HCT116 (cell line): ENCODE measurements around the gene TBC1D17. TPM values are rescaled to one million over a fixed set of nuclear protein-coding genes. Genes with fewer than 3 reads are reported as not detected.

ENCODE experiments used
- ATAC-seq: fragments of 200-7000 bp; cut with Tn5 transposase; 2 replicates; pipeline ENCODE4 v1.9.1; 2020; ENCODE audit warnings: mild to moderate bottlenecking, moderate library complexity
- BruUV-seq: library from RNA; stranded (reverse); fragments of 400-500 nt; replicated peaks from 2 replicates; lab custom pipeline; 2021; lab: Mats Ljungman, UMichigan
- CTCF ChIA-PET: fragments of 300-600 bp; sonication (Branson Sonifier 250); formaldehyde crosslinking; loops from one replicate; lab custom pipeline; 2021; ENCODE audit warnings: antibody characterized with exemption; lab: Charles Lee
- POLR2A ChIA-PET: fragments of 300-600, 350-600 bp; sonication (Branson Sonifier 250); formaldehyde crosslinking; loops from one replicate; lab custom pipeline; 2021; ENCODE audit warnings: antibody characterized with exemption; lab: Charles Lee
- RAD21 ChIA-PET, 2 experiments: fragments of 300-600 bp; sonication (Branson Sonifier 250); formaldehyde crosslinking; loops; one replicate each; lab custom pipeline; 2023; ENCODE audit warnings: low total read pairs in 2 of 2; ENCODE audit not compliant: uncharacterized antibody in 2 of 2, unreplicated experiment in 2 of 2, low non-redundant PET in 1 of 2; lab: Charles Lee
- DNase-seq: peaks from one replicate; pipeline ENCODE4 v3.0.0-alpha.2; 2010; ENCODE audit warnings: low read depth, low spot score
- H2AFZ ChIP-seq: fragments of 200-600 bp; shearing (Covaris generic), sonication (generic); 2 replicates; pipeline ENCODE4 v1.6.1; 2017; ENCODE audit warnings: low read depth, mixed run types, mixed read lengths, antibody characterized with exemption, low read length; ENCODE audit not compliant: poor library complexity, severe bottlenecking
- H3K27ac ChIP-seq: 2 replicates; pipeline ENCODE4 v1.5.1; 2012; ENCODE audit warnings: low read depth, low read length
- H3K27me3 ChIP-seq: fragments of 200-600 bp; sonication (generic); 2 replicates; pipeline ENCODE4 v1.6.1; 2016; ENCODE audit warnings: mixed run types, low read length, mixed read lengths; ENCODE audit not compliant: insufficient read depth
- H3K36me3 ChIP-seq, 2 experiments: fragments of 200-500 bp in 1 of 2; fragments of 200-600 bp in 1 of 2; sonication (Bioruptor generic) in 1 of 2; sonication (generic) in 1 of 2; 2 replicates each; pipeline versions ENCODE4 v1.5.1 to v1.6.1; 2014 to 2016; ENCODE audit warnings: low read length in 2 of 2, inconsistent platforms in 1 of 2, mixed read lengths in 1 of 2, mixed run types in 1 of 2; ENCODE audit not compliant: insufficient read depth in 2 of 2, control insufficient read depth in 1 of 2
- H3K4me1 ChIP-seq, 2 experiments: fragments of 200-600 bp in 1 of 2; sonication (generic) in 1 of 2; 2 replicates each; pipeline versions ENCODE4 v1.5.1 to v1.6.1; 2012 to 2017; ENCODE audit warnings: low read length in 2 of 2, inconsistent platforms in 1 of 2, mild to moderate bottlenecking in 1 of 2, mixed read lengths in 1 of 2, mixed run types in 1 of 2, moderate library complexity in 1 of 2; ENCODE audit not compliant: insufficient read depth in 2 of 2, control insufficient read depth in 1 of 2
- H3K4me2 ChIP-seq: fragments of 200-600 bp; sonication (generic); 2 replicates; pipeline ENCODE4 v1.6.1; 2017; ENCODE audit warnings: mixed run types, low read length, mixed read lengths
- H3K4me3 ChIP-seq, 2 experiments: fragments of 200-600 bp in 1 of 2; sonication (generic) in 1 of 2; replicated peaks in 1 of 2; 2 replicates each; pipeline ENCODE4 v1.5.1; 2011 to 2016; ENCODE audit warnings: low read length in 2 of 2, control low read depth in 1 of 2, low read depth in 1 of 2, mild to moderate bottlenecking in 1 of 2, mixed read lengths in 1 of 2, mixed run types in 1 of 2
- H3K79me2 ChIP-seq: fragments of 200-600 bp; sonication (generic); 2 replicates; pipeline ENCODE4 v1.6.1; 2017; ENCODE audit warnings: mild to moderate bottlenecking, mixed run types, low read length, moderate library complexity, mixed read lengths; ENCODE audit not compliant: insufficient read depth
- H3K9ac ChIP-seq: fragments of 200-600 bp; sonication (generic); 2 replicates; pipeline ENCODE4 v1.6.1; 2016; ENCODE audit warnings: low read length, mixed read lengths
- H3K9me2 ChIP-seq: fragments of 200-600 bp; sonication (generic), shearing (Covaris generic); 2 replicates; pipeline ENCODE4 v1.6.1; 2017; ENCODE audit warnings: mixed run types, mild to moderate bottlenecking, moderate library complexity; ENCODE audit not compliant: insufficient read depth
- H3K9me3 ChIP-seq, 2 experiments: fragments of 200-500 bp in 1 of 2; fragments of 200-600 bp in 1 of 2; sonication (Bioruptor generic) in 1 of 2; sonication (generic) in 1 of 2; 2 replicates each; pipeline ENCODE4 v1.6.1; 2014 to 2017; ENCODE audit warnings: low read length in 2 of 2, mixed read lengths in 2 of 2, inconsistent platforms in 1 of 2, low read depth in 1 of 2, mild to moderate bottlenecking in 1 of 2, mixed run types in 1 of 2, moderate library complexity in 1 of 2; ENCODE audit not compliant: control insufficient read depth in 1 of 2, insufficient read depth in 1 of 2
- H4K20me1 ChIP-seq: fragments of 200-600 bp; sonication (generic), shearing (Covaris generic); 2 replicates; pipeline ENCODE4 v1.6.1; 2017; ENCODE audit warnings: mixed run types, mild to moderate bottlenecking, moderate library complexity; ENCODE audit not compliant: insufficient read depth
- CEBPB ChIP-seq: IDR thresholded peaks from 2 replicates; pipeline ENCODE4 v1.6.1; 2012; ENCODE audit warnings: low read depth
- EGR1 ChIP-seq: IDR thresholded peaks from 2 replicates; pipeline ENCODE4 v1.6.1; 2012; ENCODE audit warnings: low read depth
- ELF1 ChIP-seq: IDR thresholded peaks from 2 replicates; pipeline ENCODE4 v1.6.1; 2012; ENCODE audit warnings: low read depth, borderline replicate concordance
- EZH2phosphoT487 ChIP-seq: fragments of 200-600 bp; IDR thresholded peaks from 2 replicates; pipeline ENCODE4 v1.6.1; 2018; ENCODE audit warnings: antibody characterized with exemption, borderline replicate concordance
- JUND ChIP-seq: IDR thresholded peaks from 2 replicates; pipeline ENCODE4 v1.6.1; 2012
- SRF ChIP-seq: IDR thresholded peaks from 2 replicates; pipeline ENCODE4 v1.6.1; 2012; ENCODE audit warnings: low read depth
- TCF7L2 ChIP-seq: IDR thresholded peaks from 2 replicates; pipeline ENCODE4 v1.7.0; 2011; ENCODE audit warnings: borderline replicate concordance, inconsistent platforms; ENCODE audit not compliant: insufficient read depth, insufficient read length; ENCODE audit errors: extremely low read depth
- ZFX ChIP-seq: fragments of 450-650 bp; IDR thresholded peaks from 2 replicates; pipeline ENCODE4 v1.6.1; 2017
- intact Hi-C: fragments of 100-400 bp; cut with micrococcal nuclease; formaldehyde crosslinking; loops from 2 replicates; pipeline ENCODE4 v1.10.0; 2022
- total RNA-seq: library from RNA; stranded (reverse); gene quantifications from one replicate; pipeline ENCODE4 v1.2.1, GENCODE V29; 2021; ENCODE audit not compliant: unreplicated experiment
- TF ChIP-seq, protein P1 (sequence below): IDR thresholded peaks from 2 replicates; pipeline ENCODE4 v1.6.1; 2011; ENCODE audit warnings: mild to moderate bottlenecking, low read length, moderate library complexity; ENCODE audit not compliant: insufficient replicate concordance; ENCODE audit errors: extremely low read depth
- TF ChIP-seq, protein P2 (sequence below), 3 experiments: fragments of 200-600 bp in 1 of 3; sonication (generic) in 1 of 3; IDR thresholded peaks in 2 of 3; conservative IDR thresholded peaks in 1 of 3; 2 replicates each; pipeline ENCODE4 v1.5.1; 2012 to 2017; ENCODE audit warnings: low read depth in 2 of 3, low read length in 2 of 3, antibody characterized with exemption in 1 of 3, borderline replicate concordance in 1 of 3, control low read depth in 1 of 3, mild to moderate bottlenecking in 1 of 3, mixed read lengths in 1 of 3, mixed run types in 1 of 3, moderate library complexity in 1 of 3; ENCODE audit not compliant: insufficient read depth in 1 of 3
- TF ChIP-seq, protein P3 (sequence below): IDR thresholded peaks from 2 replicates; pipeline ENCODE4 v1.6.1; 2012
- TF ChIP-seq, protein P4 (sequence below): IDR thresholded peaks from 2 replicates; pipeline ENCODE4 v1.6.1; 2012; ENCODE audit warnings: low read depth
- TF ChIP-seq, protein P5 (sequence below): IDR thresholded peaks from 2 replicates; pipeline ENCODE4 v1.6.1; 2012

The TBC1D17 gene
- total RNA-seq, 1 experiment from 2014 or later, result 32.9 TPM

DNA sequence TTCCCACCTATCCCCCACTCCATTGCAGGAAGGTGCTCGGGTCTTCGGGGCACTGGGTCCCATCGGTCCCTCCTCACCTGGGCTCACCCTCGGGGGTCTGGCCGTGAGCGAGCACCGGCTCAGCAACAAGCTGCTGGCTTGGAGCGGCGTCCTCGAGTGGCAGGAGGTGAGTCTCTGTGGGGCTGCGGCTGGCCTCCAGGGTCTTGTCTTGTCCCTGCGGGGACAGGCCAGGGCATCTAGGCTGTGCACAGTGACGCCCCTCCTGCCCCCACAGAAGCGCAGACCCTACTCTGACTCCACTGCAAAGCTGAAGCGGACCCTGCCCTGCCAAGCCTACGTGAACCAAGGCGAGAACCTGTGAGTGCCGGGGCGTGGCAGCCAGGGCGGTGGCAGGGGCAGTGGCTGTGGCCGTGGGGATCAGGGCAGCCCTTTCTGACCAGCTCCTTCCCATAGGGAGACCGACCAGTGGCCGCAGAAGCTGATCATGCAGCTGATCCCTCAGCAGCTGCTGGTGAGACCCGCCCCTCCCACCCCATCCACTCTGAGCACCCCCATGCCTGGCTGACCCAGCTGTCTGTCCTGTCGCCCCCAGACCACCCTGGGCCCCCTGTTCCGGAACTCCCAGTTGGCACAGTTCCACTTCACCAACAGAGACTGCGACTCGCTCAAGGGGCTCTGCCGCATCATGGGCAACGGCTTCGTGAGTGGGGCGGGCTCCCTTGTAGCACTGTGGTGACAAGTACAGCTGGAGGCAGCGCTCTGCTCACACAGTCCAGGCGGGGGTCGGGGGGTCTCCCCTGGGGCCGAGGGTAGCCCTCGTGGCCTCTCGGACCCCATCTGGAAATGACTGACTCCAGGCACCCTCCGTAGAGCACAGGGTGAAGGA lies 22.9 kb upstream of the TBC1D17 start:
- H3K9ac ChIP-seq, result no peak overlapping the region
- TF ChIP-seq, protein P1, sequence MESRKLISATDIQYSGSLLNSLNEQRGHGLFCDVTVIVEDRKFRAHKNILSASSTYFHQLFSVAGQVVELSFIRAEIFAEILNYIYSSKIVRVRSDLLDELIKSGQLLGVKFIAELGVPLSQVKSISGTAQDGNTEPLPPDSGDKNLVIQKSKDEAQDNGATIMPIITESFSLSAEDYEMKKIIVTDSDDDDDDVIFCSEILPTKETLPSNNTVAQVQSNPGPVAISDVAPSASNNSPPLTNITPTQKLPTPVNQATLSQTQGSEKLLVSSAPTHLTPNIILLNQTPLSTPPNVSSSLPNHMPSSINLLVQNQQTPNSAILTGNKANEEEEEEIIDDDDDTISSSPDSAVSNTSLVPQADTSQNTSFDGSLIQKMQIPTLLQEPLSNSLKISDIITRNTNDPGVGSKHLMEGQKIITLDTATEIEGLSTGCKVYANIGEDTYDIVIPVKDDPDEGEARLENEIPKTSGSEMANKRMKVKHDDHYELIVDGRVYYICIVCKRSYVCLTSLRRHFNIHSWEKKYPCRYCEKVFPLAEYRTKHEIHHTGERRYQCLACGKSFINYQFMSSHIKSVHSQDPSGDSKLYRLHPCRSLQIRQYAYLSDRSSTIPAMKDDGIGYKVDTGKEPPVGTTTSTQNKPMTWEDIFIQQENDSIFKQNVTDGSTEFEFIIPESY, result no peak
- no peak for TF ChIP-seq CEBPB
- TF ChIP-seq SRF, result no peak
- TF ChIP-seq ZFX, result no peak
- TF ChIP-seq, protein P2, sequence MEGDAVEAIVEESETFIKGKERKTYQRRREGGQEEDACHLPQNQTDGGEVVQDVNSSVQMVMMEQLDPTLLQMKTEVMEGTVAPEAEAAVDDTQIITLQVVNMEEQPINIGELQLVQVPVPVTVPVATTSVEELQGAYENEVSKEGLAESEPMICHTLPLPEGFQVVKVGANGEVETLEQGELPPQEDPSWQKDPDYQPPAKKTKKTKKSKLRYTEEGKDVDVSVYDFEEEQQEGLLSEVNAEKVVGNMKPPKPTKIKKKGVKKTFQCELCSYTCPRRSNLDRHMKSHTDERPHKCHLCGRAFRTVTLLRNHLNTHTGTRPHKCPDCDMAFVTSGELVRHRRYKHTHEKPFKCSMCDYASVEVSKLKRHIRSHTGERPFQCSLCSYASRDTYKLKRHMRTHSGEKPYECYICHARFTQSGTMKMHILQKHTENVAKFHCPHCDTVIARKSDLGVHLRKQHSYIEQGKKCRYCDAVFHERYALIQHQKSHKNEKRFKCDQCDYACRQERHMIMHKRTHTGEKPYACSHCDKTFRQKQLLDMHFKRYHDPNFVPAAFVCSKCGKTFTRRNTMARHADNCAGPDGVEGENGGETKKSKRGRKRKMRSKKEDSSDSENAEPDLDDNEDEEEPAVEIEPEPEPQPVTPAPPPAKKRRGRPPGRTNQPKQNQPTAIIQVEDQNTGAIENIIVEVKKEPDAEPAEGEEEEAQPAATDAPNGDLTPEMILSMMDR (IDR thresholded peaks at IDR 0.05 in 2 of 3, conservative IDR thresholded peaks at IDR 0.05 in 1 of 3; ENCODE audit: borderline replicate concordance in 1 of 3, insufficient read depth in 1 of 3, low read depth in 2 of 3, low read length in 2 of 3), result no peak
- TF ChIP-seq, protein P3, sequence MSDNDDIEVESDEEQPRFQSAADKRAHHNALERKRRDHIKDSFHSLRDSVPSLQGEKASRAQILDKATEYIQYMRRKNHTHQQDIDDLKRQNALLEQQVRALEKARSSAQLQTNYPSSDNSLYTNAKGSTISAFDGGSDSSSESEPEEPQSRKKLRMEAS, result no peak
- TF ChIP-seq, protein P4, sequence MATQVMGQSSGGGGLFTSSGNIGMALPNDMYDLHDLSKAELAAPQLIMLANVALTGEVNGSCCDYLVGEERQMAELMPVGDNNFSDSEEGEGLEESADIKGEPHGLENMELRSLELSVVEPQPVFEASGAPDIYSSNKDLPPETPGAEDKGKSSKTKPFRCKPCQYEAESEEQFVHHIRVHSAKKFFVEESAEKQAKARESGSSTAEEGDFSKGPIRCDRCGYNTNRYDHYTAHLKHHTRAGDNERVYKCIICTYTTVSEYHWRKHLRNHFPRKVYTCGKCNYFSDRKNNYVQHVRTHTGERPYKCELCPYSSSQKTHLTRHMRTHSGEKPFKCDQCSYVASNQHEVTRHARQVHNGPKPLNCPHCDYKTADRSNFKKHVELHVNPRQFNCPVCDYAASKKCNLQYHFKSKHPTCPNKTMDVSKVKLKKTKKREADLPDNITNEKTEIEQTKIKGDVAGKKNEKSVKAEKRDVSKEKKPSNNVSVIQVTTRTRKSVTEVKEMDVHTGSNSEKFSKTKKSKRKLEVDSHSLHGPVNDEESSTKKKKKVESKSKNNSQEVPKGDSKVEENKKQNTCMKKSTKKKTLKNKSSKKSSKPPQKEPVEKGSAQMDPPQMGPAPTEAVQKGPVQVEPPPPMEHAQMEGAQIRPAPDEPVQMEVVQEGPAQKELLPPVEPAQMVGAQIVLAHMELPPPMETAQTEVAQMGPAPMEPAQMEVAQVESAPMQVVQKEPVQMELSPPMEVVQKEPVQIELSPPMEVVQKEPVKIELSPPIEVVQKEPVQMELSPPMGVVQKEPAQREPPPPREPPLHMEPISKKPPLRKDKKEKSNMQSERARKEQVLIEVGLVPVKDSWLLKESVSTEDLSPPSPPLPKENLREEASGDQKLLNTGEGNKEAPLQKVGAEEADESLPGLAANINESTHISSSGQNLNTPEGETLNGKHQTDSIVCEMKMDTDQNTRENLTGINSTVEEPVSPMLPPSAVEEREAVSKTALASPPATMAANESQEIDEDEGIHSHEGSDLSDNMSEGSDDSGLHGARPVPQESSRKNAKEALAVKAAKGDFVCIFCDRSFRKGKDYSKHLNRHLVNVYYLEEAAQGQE, result no peak
- TF ChIP-seq ELF1, result no peak
- TF ChIP-seq, protein P5, sequence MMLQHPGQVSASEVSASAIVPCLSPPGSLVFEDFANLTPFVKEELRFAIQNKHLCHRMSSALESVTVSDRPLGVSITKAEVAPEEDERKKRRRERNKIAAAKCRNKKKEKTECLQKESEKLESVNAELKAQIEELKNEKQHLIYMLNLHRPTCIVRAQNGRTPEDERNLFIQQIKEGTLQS, result no peak
- TF ChIP-seq EGR1, result no peak
- no peak for TF ChIP-seq EZH2phosphoT487
- TF ChIP-seq TCF7L2, result no peak
- TF ChIP-seq JUND, result no peak
- intact Hi-C loops, result no loop called here
- H3K9me2 ChIP-seq, result no peaks in the 10 kb centered on the region
- peaks cover 5 to 17% of the 10 kb centered on the region in 2 experiments; a peak in 3 of 4 replicates for H3K36me3 ChIP-seq
- ChIA-PET POLR2A (interaction anchor here (1.7 kb wide), 1 partner anchor 11 kb away, joined by 6 read pairs; no protein-coding TSS in a partner anchor), RAD21 (no interaction called here), CTCF (no interaction called here)
- no peaks in the 10 kb centered on the region for H4K20me1 ChIP-seq
- peaks cover 44% of the 10 kb centered on the region for H3K79me2 ChIP-seq
- no TSS peak for BruUV-seq
- peak overlapping the region; percentile 48 for H3K27ac ChIP-seq
- no peak overlapping the region for H3K4me2 ChIP-seq
- DNase-seq, result no peak
- H3K4me1 ChIP-seq, result peaks cover 15 to 34% of the 10 kb centered on the region in 2 experiments
- no peaks in the 10 kb centered on the region for H3K9me3 ChIP-seq
- H2AFZ ChIP-seq, result no peak overlapping the region
- H3K4me3 ChIP-seq, result no peak overlapping the region
- H3K27me3 ChIP-seq, result no peaks in the 10 kb centered on the region
- no peak for ATAC-seq
